DND-41 (cell line): ENCODE measurements around the gene ITIH1.

Experiments used
- ATAC-seq: fragments of 200-7000 bp; cut with Tn5 transposase; 3 replicates; pipeline ENCODE4 v1.9.1; 2021; ENCODE audit warnings: low read depth; ENCODE audit not compliant: insufficient read depth
- DNase-seq: peaks from one replicate; pipeline ENCODE4 v3.0.0-alpha.2; 2020
- H2AFZ ChIP-seq: 2 replicates; pipeline ENCODE4 v1.6.0; 2012; ENCODE audit warnings: low read depth, low read length
- H3K27ac ChIP-seq: 2 replicates; pipeline ENCODE4 v1.5.1; 2012; ENCODE audit warnings: low read length, inconsistent platforms
- H3K27me3 ChIP-seq: fragments of 200-600 bp; sonication (generic); 2 replicates; pipeline ENCODE4 v1.6.0; 2012; ENCODE audit warnings: low read length, mild to moderate bottlenecking, inconsistent platforms; ENCODE audit not compliant: insufficient read depth, poor library complexity
- H3K36me3 ChIP-seq: 2 replicates; pipeline ENCODE4 v1.5.1; 2012; ENCODE audit warnings: low read length, inconsistent platforms; ENCODE audit not compliant: insufficient read depth
- H3K4me1 ChIP-seq: 2 replicates; pipeline ENCODE4 v1.5.1; 2012; ENCODE audit warnings: mild to moderate bottlenecking, low read length; ENCODE audit not compliant: insufficient read depth
- H3K4me2 ChIP-seq: 2 replicates; pipeline ENCODE4 v1.6.0; 2012; ENCODE audit warnings: mild to moderate bottlenecking, moderate library complexity, low read length, inconsistent platforms; ENCODE audit not compliant: insufficient read depth
- H3K4me3 ChIP-seq, 2 experiments: fragments of 200-600 bp in 1 of 2; shearing (Covaris generic) in 1 of 2; 2 replicates each; pipeline ENCODE4 v1.5.1; 2012 to 2016; ENCODE audit warnings: inconsistent platforms in 2 of 2, low read length in 2 of 2, mild to moderate bottlenecking in 2 of 2, low read depth in 1 of 2, moderate library complexity in 1 of 2
- H3K79me2 ChIP-seq: 2 replicates; pipeline ENCODE4 v1.6.0; 2012; ENCODE audit warnings: low read length, inconsistent platforms; ENCODE audit not compliant: insufficient read depth
- H3K9ac ChIP-seq: 2 replicates; pipeline ENCODE4 v1.6.0; 2012; ENCODE audit warnings: low read depth, mild to moderate bottlenecking, inconsistent platforms, low read length, moderate library complexity
- H3K9me3 ChIP-seq: 2 replicates; pipeline ENCODE4 v1.5.1; 2012; ENCODE audit warnings: low read length, moderate library complexity, mild to moderate bottlenecking, inconsistent platforms; ENCODE audit not compliant: insufficient read depth, severe bottlenecking
- H4K20me1 ChIP-seq: 2 replicates; pipeline ENCODE4 v1.6.0; 2012; ENCODE audit warnings: low read length; ENCODE audit not compliant: insufficient read depth
- EZH2 ChIP-seq: IDR thresholded peaks from 3 replicates; pipeline ENCODE4 v1.6.1; 2012; ENCODE audit warnings: borderline replicate concordance, low read depth, mild to moderate bottlenecking, moderate library complexity, low read length, inconsistent platforms; ENCODE audit not compliant: severe bottlenecking
- TF ChIP-seq, protein P1 (sequence below): IDR thresholded peaks from 2 replicates; pipeline ENCODE4 v1.5.1; 2012; ENCODE audit warnings: borderline replicate concordance, low read length, moderate library complexity, mild to moderate bottlenecking; ENCODE audit not compliant: poor library complexity, severe bottlenecking; ENCODE audit errors: extremely low read depth

Gene ITIH1

DNA sequence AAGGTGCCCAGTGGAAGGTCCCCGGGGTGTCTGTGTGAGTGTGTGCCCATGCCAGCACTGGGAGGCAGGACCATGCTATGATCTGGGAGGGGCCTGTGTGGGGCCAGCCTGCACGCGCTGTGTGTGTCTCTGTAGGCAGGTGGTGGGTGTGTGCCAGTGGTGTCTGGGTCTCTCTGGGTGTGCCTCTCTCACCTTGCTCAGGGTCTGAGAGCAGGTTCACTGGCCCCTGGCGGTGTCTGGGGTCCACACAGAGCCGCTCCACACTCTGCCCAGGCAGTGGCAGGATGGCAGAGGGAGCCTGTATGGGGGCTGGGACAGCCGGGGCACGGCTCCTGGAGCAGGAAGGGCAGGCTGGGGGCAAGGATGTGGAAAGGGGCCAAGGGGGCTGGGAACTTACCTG is 40.5 kb downstream of the ITIH1 start:
- no peaks in the 10 kb centered on the region for H3K4me1 ChIP-seq
- H4K20me1 ChIP-seq: no peaks in the 10 kb centered on the region
- no peaks in the 10 kb centered on the region for H3K36me3 ChIP-seq
- TF ChIP-seq, protein P1, sequence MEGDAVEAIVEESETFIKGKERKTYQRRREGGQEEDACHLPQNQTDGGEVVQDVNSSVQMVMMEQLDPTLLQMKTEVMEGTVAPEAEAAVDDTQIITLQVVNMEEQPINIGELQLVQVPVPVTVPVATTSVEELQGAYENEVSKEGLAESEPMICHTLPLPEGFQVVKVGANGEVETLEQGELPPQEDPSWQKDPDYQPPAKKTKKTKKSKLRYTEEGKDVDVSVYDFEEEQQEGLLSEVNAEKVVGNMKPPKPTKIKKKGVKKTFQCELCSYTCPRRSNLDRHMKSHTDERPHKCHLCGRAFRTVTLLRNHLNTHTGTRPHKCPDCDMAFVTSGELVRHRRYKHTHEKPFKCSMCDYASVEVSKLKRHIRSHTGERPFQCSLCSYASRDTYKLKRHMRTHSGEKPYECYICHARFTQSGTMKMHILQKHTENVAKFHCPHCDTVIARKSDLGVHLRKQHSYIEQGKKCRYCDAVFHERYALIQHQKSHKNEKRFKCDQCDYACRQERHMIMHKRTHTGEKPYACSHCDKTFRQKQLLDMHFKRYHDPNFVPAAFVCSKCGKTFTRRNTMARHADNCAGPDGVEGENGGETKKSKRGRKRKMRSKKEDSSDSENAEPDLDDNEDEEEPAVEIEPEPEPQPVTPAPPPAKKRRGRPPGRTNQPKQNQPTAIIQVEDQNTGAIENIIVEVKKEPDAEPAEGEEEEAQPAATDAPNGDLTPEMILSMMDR: no peak
- no peak for TF ChIP-seq EZH2
- no peaks in the 10 kb centered on the region for H3K27me3 ChIP-seq
- no peaks in the 10 kb centered on the region for H3K9me3 ChIP-seq
- H3K4me3 ChIP-seq: no peak overlapping the region
- DNase-seq (no peak), ATAC-seq (no peak)
- no peak overlapping the region for H3K27ac ChIP-seq
- H3K79me2 ChIP-seq: no peaks in the 10 kb centered on the region
- H2AFZ ChIP-seq: no peak overlapping the region
- no peak overlapping the region for H3K9ac ChIP-seq
- no peak overlapping the region for H3K4me2 ChIP-seq

GRCh38 chr3:52819936-52820335 is 42.5 kb downstream of the ITIH1 start:
- Histone ChIP-seq H3K9ac (no peak overlapping the region), H3K36me3 (no peaks in the 10 kb centered on the region), H3K79me2 (no peaks in the 10 kb centered on the region), H3K27ac (no peak overlapping the region), H3K4me3 (no peak overlapping the region), H4K20me1 (no peaks in the 10 kb centered on the region), H3K4me2 (no peak overlapping the region), H2AFZ (no peak overlapping the region), H3K4me1 (no peaks in the 10 kb centered on the region), H3K9me3 (no peaks in the 10 kb centered on the region), H3K27me3 (no peaks in the 10 kb centered on the region)
- TF ChIP-seq, protein P1: no peak
- no peak for TF ChIP-seq EZH2
- DNase-seq (no peak), ATAC-seq (no peak)

DNA sequence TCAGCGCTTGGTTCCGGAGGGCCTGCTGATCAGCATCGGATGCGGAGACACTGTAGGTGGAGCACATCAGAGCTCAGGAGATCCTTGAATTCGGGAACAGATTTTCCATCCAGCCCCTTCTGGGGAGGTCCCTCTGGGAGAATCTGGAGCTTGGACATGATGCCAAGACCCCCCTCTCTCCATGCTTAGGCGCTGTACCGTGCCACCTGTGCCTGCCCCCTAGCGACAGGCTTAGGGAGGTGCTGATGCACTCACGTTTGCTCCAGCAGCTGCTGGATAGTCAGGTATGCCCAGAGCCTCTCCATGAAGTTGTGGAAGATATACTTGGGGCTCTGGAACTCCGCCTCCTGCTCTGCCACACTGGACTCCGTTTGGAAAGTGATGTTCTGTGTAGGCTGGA is 43.3 kb downstream of the ITIH1 start:
- peak; percentile 65 for ATAC-seq
- Histone ChIP-seq H3K9ac (no peak overlapping the region), H3K27me3 (no peaks in the 10 kb centered on the region), H3K4me3 (no peak overlapping the region), H3K9me3 (no peaks in the 10 kb centered on the region), H4K20me1 (no peaks in the 10 kb centered on the region), H3K27ac (no peak overlapping the region), H3K4me2 (no peak overlapping the region), H2AFZ (no peak overlapping the region), H3K36me3 (no peaks in the 10 kb centered on the region), H3K4me1 (no peaks in the 10 kb centered on the region), H3K79me2 (no peaks in the 10 kb centered on the region)
- peak; percentile 20 for DNase-seq
- TF ChIP-seq, protein P1: peak; percentile 61
- no peak for TF ChIP-seq EZH2

DNA sequence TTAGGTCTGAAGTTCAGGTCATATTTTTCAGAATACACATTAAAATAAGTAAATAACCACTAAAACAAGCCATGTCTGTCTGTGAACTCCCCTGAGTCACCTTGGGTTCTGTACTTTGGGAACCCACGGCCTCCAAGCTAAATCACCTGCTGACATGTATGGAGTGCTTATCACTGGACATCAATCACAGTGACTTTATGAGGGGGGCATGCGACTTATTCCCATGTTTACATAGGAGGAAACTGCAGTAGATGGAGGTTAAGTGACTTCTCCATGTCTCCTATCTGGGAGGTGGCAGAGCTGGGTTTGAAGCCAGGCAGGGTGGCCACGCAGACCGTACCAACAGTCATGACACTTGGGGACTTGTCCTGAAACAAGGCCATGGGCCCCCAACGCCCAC is 45.0 kb downstream of the ITIH1 start:
- H3K9me3 ChIP-seq: no peaks in the 10 kb centered on the region
- H2AFZ ChIP-seq: no peak overlapping the region
- TF ChIP-seq EZH2: no peak
- TF ChIP-seq, protein P1: no peak
- H3K4me3 ChIP-seq: no peak overlapping the region
- H3K9ac ChIP-seq: no peak overlapping the region
- no peaks in the 10 kb centered on the region for H4K20me1 ChIP-seq
- DNase-seq (no peak), ATAC-seq (no peak)
- H3K27me3 ChIP-seq: no peaks in the 10 kb centered on the region
- H3K4me2 ChIP-seq: no peak overlapping the region
- no peak overlapping the region for H3K27ac ChIP-seq
- H3K79me2 ChIP-seq: no peaks in the 10 kb centered on the region
- H3K36me3 ChIP-seq: no peaks in the 10 kb centered on the region
- no peaks in the 10 kb centered on the region for H3K4me1 ChIP-seq
